GM10847 (cell line): ENCODE measurements around the gene FUT1.

ENCODE experiments used
- POLR2A ChIP-seq: IDR thresholded peaks from 2 replicates; pipeline ENCODE4 v1.6.1; 2011; ENCODE audit not compliant: insufficient read length; ENCODE audit errors: extremely low read depth

Gene FUT1

DNA sequence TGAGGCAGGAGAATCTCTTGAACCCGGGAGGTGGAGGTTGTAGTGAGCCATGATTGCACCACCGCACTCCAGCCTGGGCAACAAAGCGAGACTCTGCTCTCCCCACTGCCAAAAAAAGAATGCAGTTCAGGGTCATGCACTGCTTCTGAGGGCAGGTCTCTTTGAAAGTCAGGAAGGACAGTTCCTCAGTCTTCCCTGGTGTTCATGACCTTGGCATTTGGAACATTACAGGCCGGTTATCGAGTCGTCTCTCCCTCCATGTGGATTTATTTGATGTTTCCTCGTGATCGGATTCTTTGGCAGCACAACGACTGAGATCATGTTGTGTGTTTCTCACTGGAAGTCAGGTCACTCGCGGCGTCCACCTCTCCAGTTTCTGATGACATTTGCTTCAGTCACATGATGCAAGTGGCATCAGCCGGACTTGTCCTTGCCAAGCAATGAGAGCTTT, 20.1 kb upstream of the FUT1 start:
- no peak for TF ChIP-seq POLR2A

DNA sequence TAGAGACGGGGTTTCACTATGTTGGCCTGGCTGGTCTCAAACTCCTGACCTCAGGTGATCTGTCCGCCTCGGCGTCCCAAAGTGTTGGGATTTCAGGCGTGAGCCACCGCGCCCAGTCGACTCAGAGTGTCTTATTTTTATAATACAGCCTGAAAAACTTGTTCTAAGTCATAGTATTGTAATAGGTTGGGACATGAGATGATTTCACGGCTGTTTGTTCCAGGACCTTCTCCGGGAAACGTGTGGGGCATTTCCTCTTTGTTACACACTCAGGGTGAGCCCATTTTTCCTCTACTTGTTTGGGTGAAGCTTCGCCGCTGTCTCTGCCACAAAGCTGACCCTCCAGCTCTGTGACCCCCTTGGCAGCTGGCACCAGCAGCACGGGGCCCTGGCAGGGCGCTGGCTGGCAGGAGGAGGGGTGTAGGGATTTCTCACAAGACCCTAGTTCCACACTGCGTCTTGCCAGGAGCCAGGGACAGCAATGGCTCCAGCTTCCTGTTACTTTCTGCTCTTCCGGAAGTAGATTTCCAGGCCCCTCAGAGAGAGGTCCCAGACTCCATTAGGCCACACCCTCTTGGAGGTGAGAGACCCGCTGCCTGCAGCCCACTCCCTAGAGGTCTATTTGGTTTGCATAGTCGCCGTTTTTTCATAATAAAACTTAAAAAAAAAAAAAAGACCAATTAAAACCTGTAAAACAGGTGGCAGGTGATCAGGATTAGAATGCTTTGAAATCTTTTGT, 18.5 kb upstream of the FUT1 start:
- no peak for TF ChIP-seq POLR2A

DNA sequence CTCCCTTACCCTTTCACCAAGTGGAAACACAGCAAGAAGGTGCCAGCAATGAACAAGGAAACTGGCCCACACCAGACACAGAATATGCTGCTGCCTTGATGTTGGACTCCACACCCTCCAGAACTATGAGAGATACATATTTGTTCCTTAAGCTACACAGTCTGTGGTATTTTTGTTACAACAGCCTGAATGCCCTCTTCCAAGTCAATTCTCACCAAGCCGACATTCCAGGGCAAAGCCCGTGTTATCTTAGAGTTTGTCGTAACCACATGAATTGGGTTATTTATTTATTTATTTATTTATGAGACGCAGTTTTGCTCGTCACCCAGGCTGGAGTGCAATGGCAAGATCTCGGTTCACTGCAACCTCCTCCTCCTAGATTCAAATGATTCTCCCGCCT, 17.8 kb upstream of the FUT1 start:
- TF ChIP-seq POLR2A = no peak

DNA sequence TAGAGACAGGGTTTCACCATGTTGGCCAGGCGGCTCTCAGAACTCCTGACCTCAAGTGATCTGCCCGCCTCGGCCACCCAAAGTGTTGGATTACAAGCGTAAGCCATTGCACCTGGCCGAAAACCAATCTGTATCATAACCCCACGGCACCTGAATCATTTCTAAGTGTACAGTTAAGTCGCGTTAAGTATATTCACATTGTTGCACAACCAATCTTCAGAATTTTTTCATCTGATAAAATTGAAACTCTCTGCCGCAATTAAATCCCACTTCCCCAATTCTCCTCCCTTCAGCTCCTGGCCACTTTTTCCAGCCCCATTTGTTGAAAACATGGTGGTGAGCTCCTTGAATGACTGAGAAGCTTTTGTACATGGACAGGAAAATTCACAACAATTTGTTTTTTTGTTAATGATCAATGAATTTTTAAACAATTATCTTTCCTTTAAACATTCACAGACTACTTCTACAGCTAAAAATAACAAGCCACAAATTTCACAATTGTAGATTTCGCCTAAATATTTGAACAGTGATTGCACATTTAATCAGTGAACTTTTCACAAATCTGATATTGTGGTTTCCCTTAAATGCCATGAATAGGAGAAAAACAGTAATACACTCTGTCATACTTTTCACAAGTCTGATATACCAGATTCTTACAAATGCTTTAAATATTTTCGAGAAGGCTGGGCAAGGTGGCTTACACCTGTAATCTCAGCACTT, 16.7 kb upstream of the FUT1 start:
- TF ChIP-seq POLR2A = no peak

DNA sequence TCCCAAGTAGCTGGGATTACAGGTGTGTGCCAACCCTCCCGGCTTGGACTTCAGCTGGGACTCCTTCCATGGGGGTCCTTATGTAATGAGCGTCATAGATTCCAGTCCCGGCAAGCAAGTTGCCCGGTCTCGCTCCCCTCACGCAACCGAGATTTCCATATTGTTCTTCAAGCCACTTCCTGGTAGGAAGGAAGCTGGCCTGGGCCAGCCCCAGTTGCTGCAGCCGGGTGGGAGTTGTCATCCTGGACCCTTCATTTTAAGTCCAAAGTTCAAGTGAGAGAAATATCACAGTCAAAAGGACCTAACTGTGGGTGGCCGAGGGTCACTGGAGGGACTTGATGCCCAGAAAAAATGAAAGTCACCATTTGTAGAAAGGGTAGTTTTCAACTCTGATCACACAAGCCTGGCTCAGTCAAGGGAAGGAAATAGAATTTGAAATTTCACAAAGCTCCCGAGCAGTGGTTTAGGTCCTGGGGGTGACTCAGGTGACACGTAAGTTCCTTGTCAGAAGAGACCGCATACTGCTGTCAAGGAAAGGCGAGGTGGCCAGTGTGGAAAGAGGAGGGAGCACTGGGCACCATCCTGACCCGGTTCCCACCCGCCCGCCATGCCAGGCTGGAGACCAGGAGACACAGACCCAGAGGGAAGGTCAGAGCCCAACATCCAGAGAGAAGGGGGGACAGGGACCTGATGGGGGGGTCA, 8.2 kb upstream of the FUT1 start:
- no peak for TF ChIP-seq POLR2A

DNA sequence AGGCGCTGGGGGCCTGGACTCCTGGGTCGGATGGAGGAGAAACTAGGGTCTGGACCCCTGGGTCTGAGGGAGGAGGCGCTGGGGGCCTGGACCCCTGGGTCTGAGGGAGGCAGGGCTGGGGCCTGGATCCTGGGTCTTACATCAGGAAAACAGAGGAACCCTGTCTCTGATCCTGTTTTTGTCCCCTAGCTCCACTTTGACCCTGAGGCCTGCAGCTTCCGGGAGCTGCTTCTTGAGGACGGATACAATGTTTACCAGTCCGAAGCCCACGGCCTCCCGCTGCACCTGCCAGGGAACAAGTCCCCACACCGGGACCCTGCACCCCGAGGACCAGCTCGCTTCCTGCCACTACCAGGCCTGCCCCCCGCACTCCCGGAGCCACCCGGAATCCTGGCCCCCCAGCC, 5.3 kb upstream of the FUT1 start:
- TF ChIP-seq POLR2A = no peak

DNA sequence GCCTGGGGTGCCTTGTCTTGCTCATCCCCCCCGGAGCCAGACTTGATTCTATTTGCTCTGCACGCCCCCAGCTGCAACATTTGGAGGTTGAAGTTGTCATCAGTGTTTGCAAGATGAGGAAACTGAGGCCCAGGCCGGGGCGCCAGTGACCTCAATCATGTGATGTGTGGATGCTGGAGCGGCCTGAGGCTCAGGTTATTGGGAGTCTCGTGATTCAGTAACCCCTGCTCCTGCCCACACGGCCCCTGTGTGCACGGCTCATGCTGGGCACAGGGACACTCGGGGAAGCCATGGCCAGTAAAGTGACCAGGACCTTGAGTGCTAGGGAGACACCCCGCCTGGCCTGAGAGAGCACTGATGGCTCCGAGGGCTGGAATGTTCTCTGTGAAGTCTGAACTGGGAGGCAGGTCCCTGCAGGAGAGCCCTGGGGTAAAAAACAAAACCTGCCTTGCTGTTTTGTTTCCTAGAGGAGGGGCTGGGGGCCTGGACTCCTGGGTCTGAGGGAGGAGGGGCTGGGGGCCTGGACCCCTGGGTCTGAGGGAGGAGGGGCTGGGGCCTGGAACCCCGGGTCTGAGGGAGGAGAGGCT, 4.7 kb upstream of the FUT1 start:
- no peak for TF ChIP-seq POLR2A

DNA sequence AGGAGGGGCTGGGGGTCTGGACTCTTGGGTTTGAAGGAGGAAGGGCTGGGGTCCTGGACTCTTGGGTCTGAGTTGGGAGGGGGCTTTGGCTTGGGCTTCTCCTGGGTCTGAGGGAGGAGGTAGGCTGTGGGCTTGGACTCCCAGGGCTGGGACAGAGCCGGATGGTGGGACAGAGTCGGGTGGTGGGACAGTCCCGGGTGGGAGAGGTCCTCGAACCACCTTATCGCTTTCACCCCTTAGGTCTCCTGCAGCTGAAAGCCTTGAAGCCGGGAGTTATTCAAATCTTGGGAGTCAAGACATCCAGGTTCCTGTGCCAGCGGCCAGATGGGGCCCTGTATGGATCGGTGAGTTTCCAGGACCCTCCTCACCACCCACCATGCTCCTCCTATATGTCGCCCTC, 4.2 kb upstream of the FUT1 start:
- no peak for TF ChIP-seq POLR2A

DNA sequence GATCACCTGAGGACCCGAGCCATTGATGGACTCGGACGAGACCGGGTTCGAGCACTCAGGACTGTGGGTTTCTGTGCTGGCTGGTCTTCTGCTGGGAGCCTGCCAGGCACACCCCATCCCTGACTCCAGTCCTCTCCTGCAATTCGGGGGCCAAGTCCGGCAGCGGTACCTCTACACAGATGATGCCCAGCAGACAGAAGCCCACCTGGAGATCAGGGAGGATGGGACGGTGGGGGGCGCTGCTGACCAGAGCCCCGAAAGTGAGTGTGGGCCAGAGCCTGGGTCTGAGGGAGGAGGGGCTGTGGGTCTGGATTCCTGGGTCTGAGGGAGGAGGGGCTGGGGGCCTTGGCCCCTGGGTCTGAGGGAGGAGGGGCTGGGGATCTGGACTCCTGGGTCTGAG, 3.8 kb upstream of the FUT1 start:
- TF ChIP-seq POLR2A = no peak

DNA sequence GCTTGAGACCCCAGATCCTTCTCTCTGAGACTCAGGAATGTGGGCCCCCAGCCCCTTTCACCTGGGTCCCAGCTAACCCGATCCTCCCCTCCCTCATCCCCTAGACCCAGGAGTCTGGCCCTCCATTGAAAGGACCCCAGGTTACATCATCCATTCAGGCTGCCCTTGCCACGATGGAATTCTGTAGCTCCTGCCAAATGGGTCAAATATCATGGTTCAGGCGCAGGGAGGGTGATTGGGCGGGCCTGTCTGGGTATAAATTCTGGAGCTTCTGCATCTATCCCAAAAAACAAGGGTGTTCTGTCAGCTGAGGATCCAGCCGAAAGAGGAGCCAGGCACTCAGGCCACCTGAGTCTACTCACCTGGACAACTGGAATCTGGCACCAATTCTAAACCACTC, 3.3 kb upstream of the FUT1 start:
- TF ChIP-seq POLR2A = no peak

DNA sequence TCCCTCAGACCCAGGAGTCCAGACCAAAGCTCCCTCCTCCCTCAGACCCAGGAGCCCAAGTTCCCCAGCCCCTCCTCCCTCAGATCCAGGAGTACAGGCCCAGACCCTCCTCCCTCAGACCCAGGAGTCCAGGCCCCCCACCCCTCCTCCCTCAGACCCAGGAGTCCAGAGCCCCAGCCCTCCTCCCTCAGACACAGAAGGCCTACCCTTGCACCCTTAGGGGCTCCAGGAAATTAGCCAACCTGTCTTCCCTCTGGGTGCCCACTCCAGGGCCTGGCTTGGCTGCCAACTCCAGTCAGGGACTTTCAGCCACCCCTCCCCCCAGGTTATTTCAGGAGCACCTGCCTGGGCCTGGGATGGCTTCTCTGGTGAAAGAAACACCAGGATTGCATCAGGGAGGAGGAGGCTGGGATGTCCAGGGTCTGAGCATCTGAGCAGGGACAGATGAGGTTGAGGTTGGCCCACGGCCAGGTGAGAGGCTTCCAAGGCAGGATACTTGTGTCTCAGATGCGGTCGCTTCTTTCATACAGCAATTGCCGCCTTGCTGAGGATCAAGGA, 2.7 kb upstream of the FUT1 start, which contains the start of gene FGF21:
FGF21 (plus strand) TSS at position 441 of the 558 bp plus-strand sequence. CDS start 713 bp downstream, outside the sequence.
- TF ChIP-seq POLR2A = no peak

DNA sequence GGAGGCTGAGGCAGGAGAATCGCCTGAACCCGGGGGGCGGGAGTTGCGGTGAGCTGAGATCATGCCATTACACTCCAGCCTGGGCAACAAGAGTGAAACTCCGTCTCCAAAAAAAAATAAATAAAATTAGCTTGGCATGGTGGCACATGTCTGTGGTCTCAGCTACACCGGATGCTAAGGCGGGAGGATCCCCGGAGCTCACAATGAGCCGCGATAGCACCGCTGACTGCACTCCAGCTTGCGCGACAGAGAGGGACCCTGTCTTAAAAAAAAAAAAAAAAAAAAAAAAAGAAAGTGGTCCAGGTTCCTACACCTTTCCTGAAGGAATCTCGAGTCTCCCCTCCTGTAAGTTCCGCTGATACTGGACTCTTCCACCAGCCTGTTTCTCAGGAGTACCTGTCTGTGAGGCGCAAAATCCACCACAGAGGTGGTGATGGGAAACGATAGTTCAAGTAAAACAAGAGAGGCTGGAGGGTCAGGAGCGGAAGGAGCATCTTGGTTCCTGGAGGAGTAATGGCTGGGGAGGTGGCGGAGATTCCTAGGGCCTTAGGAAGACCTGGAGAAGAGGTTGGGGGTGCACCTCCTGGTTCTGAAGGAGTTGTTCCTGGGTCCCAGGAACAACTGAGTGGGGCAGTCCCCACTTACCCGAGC, 471 bp downstream of the FUT1 start:
- no peak for TF ChIP-seq POLR2A

DNA sequence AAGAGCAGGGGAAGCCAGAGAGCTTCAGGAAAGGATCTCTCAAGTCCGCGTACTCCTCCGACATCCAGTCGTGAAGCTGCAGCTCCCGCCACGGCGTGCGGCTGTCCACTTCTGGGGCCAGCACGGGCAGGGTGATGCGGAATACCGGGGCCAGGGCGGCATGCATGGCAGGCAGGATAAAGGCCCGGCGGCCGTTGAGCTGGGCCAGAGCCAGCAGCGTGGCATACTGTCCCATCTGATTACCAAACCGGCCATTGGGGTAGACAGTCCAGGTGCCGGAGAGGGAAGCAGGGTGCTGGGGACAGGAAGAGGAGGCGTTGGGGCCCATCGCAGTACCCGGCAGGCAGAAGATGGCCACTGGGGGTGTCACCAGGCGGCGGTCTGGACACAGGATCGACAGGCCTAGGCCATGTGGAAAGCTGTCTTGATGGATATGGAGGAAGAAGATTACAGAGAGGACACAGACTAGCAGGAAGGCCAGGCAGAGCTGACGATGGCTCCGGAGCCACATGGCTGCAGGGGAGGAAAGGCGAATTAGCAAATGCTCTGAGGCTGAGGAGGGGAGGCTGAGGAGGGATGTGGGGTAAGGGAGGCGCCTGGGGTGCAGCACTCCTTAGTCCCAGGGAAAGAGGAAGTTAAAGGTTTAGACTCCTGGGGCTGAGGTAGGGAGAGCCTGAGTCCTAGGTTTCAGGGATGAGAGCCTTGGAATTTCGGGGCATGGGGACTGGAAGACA, 1.5 kb downstream of the FUT1 start:
- TF ChIP-seq POLR2A = no peak

DNA sequence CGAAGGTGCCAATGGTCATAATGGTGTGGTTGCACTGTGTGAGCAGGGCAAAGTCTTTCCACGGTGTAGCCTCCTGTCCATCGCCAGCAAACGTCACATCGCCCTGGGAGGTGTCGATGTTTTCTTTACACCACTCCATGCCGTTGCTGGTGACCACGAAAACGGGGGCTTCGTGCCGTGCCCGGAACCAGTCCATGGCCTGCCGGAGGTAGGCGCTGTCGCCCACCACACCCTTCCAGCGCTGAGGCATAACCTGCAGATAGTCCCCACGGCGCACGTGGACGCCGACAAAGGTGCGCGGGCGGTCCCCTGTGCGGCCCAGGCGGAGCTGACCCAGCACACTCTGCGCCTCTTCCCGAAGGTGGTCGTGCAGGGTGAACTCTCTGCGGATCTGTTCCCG, 2.1 kb downstream of the FUT1 start:
- TF ChIP-seq POLR2A = no peak
